Astrocyte (in vitro differentiated cells and primary cell): ENCODE results near the gene GPLD1.
"Not testable (repeated sequence)": the region's sequence is repeated elsewhere in the genome, so short reads cannot be mapped to it uniquely, and the experiment has no call there.

Experiments
- CTCF ChIP-seq: IDR thresholded peaks from 2 replicates; pipeline ENCODE4 v1.5.1; 2011; ENCODE audit warnings: low read depth, mild to moderate bottlenecking, inconsistent platforms, low read length, moderate library complexity; ENCODE audit not compliant: insufficient read depth
- EZH2 ChIP-seq: IDR thresholded peaks from 2 replicates; pipeline ENCODE4 v1.6.1; 2012; ENCODE audit warnings: mild to moderate bottlenecking, low read length, inconsistent platforms; ENCODE audit not compliant: insufficient read depth

- TF ChIP-seq CTCF, EZH2: not testable (repeated sequence)
Measured at GRCh38 chr6:24384369-24385130, 104.8 kb downstream of the GPLD1 start.
